Upper lobe of left lung (tissue), 4 donors: ENCODE measurements around the gene AMHR2.

Experiments used
- EP300 ChIP-seq, 4 donors: sonication (generic); formaldehyde crosslinking; IDR thresholded peaks; one replicate each; pipeline ENCODE4 v1.5.1; 2017; ENCODE audit warnings: antibody characterized with exemption in 4 of 4, control low read depth in 2 of 4
- POLR2AphosphoS5 ChIP-seq, 2 donors: sonication (generic); formaldehyde crosslinking; IDR thresholded peaks; one replicate each; pipeline ENCODE4 v1.5.1; 2017; ENCODE audit warnings: antibody characterized with exemption in 2 of 2
- TF ChIP-seq, protein P1 (sequence below), 6 experiments: fragments of 450-650 bp in 4 of 6; fragments of 200-600 bp in 2 of 6; sonication (generic) in 2 of 6; IDR thresholded peaks; one replicate each; pipeline ENCODE4 v1.5.1; 2016 to 2019; ENCODE audit warnings: antibody characterized with exemption in 6 of 6

DNA sequence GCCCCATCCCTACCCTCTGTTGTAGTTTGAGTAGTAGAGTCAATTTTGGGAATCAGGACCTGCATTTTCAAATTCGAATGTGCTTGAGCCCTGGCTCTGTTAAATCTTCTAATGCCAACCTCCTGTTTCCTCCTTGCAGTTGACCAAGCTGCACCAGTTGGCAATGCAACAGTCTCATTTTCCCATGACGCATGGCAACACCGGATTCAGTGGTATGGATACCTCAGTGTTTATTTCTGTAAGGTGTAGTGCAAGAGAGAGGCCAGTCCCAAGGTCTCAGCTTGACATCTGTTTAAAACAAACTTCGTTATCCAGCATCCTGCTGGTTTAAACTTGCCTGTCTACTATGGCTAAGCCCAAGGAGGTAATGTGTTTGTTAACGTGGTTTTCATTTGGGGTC, 43.4 kb downstream of the AMHR2 start:
- TF ChIP-seq, protein P1, sequence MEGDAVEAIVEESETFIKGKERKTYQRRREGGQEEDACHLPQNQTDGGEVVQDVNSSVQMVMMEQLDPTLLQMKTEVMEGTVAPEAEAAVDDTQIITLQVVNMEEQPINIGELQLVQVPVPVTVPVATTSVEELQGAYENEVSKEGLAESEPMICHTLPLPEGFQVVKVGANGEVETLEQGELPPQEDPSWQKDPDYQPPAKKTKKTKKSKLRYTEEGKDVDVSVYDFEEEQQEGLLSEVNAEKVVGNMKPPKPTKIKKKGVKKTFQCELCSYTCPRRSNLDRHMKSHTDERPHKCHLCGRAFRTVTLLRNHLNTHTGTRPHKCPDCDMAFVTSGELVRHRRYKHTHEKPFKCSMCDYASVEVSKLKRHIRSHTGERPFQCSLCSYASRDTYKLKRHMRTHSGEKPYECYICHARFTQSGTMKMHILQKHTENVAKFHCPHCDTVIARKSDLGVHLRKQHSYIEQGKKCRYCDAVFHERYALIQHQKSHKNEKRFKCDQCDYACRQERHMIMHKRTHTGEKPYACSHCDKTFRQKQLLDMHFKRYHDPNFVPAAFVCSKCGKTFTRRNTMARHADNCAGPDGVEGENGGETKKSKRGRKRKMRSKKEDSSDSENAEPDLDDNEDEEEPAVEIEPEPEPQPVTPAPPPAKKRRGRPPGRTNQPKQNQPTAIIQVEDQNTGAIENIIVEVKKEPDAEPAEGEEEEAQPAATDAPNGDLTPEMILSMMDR (IDR thresholded peaks at IDR 0.05): no peak
- no peak for TF ChIP-seq EP300 (IDR thresholded peaks at IDR 0.05)
- no peak for TF ChIP-seq POLR2AphosphoS5 (IDR thresholded peaks at IDR 0.05)
